Body of pancreas (tissue), 4 donors: Measurements from ENCODE around the gene SUSD4.

Source experiments
- CTCF ChIP-seq, 7 experiments: fragments of 450-650 bp in 4 of 7; fragments of 200-600 bp in 3 of 7; sonication (generic) in 3 of 7; IDR thresholded peaks; one replicate each; pipeline ENCODE4 v1.5.1; 2016 to 2019; ENCODE audit warnings: antibody characterized with exemption in 7 of 7
- POLR2A ChIP-seq, 3 donors: fragments of 450-650 bp; IDR thresholded peaks; one replicate each; pipeline ENCODE4 v1.6.1; 2016; ENCODE audit warnings: antibody characterized with exemption in 3 of 3, mild to moderate bottlenecking in 2 of 3

- TF ChIP-seq POLR2A (IDR thresholded peaks at IDR 0.05) = no peak
- no peak for TF ChIP-seq CTCF (IDR thresholded peaks at IDR 0.05)
These were observed 144.7 kb downstream of the SUSD4 start for GRCh38 chr1:223219318-223219635.
